Prostate gland (tissue), 2 donors: ENCODE results near the gene PDE6A. TPM values are rescaled to one million over a fixed set of nuclear protein-coding genes. Genes with fewer than 3 reads are reported as not detected.

Experiments used
- DNase-seq: peaks from one replicate; pipeline ENCODE4 v3.0.0-alpha.2; 2019; ENCODE audit warnings: low spot score
- H3K27ac ChIP-seq, 2 donors: fragments of 200-600 bp; sonication (generic); 2 replicates each; pipeline ENCODE4 v1.5.1; 2017 to 2019
- H3K27me3 ChIP-seq: fragments of 200-600 bp; sonication (generic); replicated peaks from 2 replicates; pipeline ENCODE4 v1.5.1; 2019; ENCODE audit not compliant: insufficient read depth
- H3K36me3 ChIP-seq, 2 donors: fragments of 200-600 bp; sonication (generic); 1 replicate in 1 of 2; 2 replicates in 1 of 2; pipeline versions ENCODE4 v1.5.1 to v1.8.1; 2017 to 2019
- H3K4me1 ChIP-seq: fragments of 200-600 bp; sonication (generic); replicated peaks from 2 replicates; pipeline ENCODE4 v1.5.1; 2019
- H3K4me3 ChIP-seq, 2 donors: fragments of 200-600 bp; sonication (generic); 2 replicates each; pipeline ENCODE4 v1.5.1; 2017 to 2019
- H3K9me3 ChIP-seq: fragments of 200-600 bp; sonication (generic); 2 replicates; pipeline ENCODE4 v1.5.1; 2017
- POLR2A ChIP-seq: fragments of 450-650 bp; IDR thresholded peaks from one replicate; pipeline ENCODE4 v1.6.1; 2016; ENCODE audit warnings: antibody characterized with exemption, mild to moderate bottlenecking
- POLR2AphosphoS5 ChIP-seq: sonication (generic); formaldehyde crosslinking; IDR thresholded peaks from one replicate; pipeline ENCODE4 v1.6.1; 2017; ENCODE audit warnings: antibody characterized with exemption
- WGBS: methylation state at CpG from one replicate; pipeline ENCODE4 v1.1.5; 2018; 5-methylcytosine and 5-hydroxymethylcytosine counted together
- intact Hi-C: fragments of 100-400 bp; cut with DNase I; formaldehyde crosslinking; loops from one replicate; pipeline ENCODE4 v1.14.2; 2022
- total RNA-seq, 2 donors: library from RNA; depleted of rRNA; stranded (reverse); fragments of >200 nt; gene quantifications; one replicate each; pipeline ENCODE4 v1.1.0, GENCODE V29; 2016
- TF ChIP-seq, protein P1 (sequence below), 4 experiments: fragments of 200-600 bp in 2 of 4; fragments of 450-650 bp in 2 of 4; sonication (generic) in 2 of 4; IDR thresholded peaks; 1 replicate in 3 of 4; 2 replicates in 1 of 4; pipeline ENCODE4 v1.5.1; 2016 to 2019; ENCODE audit warnings: antibody characterized with exemption in 4 of 4, mild to moderate bottlenecking in 2 of 4, moderate library complexity in 2 of 4

PDE6A gene
- total RNA-seq, 2 donors from 2014 or later = 0.91 TPM; not detected in 1

DNA sequence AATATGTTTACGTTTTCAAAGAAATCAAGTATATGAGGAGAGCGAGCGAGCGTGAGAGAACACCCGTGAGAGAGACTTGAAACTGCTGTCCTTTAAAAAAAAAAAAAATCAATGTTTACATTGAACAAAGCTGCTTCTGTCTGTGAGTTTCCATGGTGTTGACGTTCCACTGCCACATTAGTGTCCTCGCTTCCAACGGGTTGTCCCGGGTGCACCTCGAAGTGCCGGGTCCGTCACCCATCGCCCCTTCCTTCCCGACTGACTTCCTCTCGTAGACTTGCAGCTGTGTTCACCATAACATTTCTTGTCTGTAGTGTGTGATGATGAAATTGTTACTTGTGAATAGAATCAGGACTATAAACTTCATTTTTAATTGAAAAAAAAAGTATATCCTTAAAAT is 97.0 kb downstream of the PDE6A start:
- H3K4me1 ChIP-seq = no peaks in the 10 kb centered on the region
- DNase-seq = no peak
- no peak overlapping the region for H3K27ac ChIP-seq
- H3K27me3 ChIP-seq = no peaks in the 10 kb centered on the region
- H3K9me3 ChIP-seq = no peaks in the 10 kb centered on the region
- no peaks in the 10 kb centered on the region for H3K36me3 ChIP-seq
- WGBS = 64% methylated on average over 15 of the region's 15 CpGs
- TF ChIP-seq, protein P1, sequence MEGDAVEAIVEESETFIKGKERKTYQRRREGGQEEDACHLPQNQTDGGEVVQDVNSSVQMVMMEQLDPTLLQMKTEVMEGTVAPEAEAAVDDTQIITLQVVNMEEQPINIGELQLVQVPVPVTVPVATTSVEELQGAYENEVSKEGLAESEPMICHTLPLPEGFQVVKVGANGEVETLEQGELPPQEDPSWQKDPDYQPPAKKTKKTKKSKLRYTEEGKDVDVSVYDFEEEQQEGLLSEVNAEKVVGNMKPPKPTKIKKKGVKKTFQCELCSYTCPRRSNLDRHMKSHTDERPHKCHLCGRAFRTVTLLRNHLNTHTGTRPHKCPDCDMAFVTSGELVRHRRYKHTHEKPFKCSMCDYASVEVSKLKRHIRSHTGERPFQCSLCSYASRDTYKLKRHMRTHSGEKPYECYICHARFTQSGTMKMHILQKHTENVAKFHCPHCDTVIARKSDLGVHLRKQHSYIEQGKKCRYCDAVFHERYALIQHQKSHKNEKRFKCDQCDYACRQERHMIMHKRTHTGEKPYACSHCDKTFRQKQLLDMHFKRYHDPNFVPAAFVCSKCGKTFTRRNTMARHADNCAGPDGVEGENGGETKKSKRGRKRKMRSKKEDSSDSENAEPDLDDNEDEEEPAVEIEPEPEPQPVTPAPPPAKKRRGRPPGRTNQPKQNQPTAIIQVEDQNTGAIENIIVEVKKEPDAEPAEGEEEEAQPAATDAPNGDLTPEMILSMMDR (IDR thresholded peaks at IDR 0.05) = no peak
- TF ChIP-seq POLR2A (no peak), POLR2AphosphoS5 (no peak)
- intact Hi-C loops = no loop called here
- no peak overlapping the region for H3K4me3 ChIP-seq

DNA sequence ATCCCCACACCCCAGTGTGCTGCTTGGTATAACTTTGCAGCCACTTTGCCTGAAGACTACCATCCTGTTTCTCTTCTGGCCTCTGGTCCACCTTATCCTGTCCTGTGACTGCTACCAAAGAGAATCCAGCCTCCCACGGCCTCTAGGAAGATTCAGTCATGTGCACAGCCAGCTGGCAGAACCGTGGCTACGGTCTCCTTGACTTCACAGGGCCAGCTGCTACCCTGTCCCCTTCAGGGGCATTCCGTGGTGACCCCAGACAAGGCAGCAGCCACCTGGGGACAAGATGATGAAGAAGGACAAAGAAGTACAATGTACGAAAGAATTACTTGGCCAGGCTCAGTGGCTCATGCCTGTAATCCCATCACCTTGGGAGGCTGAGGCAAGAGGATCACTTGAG is 98.6 kb downstream of the PDE6A start:
- no peak for TF ChIP-seq POLR2AphosphoS5
- H3K27me3 ChIP-seq = no peaks in the 10 kb centered on the region
- DNase-seq = no peak
- H3K4me3 ChIP-seq = no peak overlapping the region
- H3K9me3 ChIP-seq = no peaks in the 10 kb centered on the region
- WGBS = 92% methylated on average over 5 of the region's 5 CpGs
- intact Hi-C loops = no loop called here
- no peak overlapping the region for H3K27ac ChIP-seq
- H3K4me1 ChIP-seq = no peaks in the 10 kb centered on the region
- H3K36me3 ChIP-seq = no peaks in the 10 kb centered on the region

DNA sequence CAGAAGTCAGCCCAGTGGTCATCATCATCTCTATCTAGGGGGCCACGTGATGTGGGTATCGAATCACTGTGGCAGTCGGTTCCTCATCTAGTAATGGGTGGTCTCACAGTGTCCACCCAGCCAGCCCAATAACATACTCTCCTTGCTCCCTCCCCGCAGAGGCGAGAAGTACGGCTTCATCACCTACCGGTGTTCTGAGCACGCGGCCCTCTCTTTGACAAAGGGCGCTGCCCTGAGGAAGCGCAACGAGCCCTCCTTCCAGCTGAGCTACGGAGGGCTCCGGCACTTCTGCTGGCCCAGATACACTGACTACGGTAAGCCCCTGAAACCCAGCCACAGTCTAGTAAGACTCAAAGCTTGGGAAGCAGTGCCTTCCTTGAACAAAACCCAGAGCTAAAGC is 99.0 kb downstream of the PDE6A start:
- no peak for DNase-seq
- Histone ChIP-seq H3K4me1 (no peaks in the 10 kb centered on the region), H3K27ac (no peak overlapping the region), H3K4me3 (no peak overlapping the region), H3K9me3 (no peaks in the 10 kb centered on the region), H3K27me3 (no peaks in the 10 kb centered on the region), H3K36me3 (no peaks in the 10 kb centered on the region)
- no peak for TF ChIP-seq POLR2A
- TF ChIP-seq, protein P1 (IDR thresholded peaks at IDR 0.05) = no peak
- no peak for TF ChIP-seq POLR2AphosphoS5
- 98% methylated on average over 15 of the region's 15 CpGs for WGBS
- intact Hi-C loops = no loop called here

DNA sequence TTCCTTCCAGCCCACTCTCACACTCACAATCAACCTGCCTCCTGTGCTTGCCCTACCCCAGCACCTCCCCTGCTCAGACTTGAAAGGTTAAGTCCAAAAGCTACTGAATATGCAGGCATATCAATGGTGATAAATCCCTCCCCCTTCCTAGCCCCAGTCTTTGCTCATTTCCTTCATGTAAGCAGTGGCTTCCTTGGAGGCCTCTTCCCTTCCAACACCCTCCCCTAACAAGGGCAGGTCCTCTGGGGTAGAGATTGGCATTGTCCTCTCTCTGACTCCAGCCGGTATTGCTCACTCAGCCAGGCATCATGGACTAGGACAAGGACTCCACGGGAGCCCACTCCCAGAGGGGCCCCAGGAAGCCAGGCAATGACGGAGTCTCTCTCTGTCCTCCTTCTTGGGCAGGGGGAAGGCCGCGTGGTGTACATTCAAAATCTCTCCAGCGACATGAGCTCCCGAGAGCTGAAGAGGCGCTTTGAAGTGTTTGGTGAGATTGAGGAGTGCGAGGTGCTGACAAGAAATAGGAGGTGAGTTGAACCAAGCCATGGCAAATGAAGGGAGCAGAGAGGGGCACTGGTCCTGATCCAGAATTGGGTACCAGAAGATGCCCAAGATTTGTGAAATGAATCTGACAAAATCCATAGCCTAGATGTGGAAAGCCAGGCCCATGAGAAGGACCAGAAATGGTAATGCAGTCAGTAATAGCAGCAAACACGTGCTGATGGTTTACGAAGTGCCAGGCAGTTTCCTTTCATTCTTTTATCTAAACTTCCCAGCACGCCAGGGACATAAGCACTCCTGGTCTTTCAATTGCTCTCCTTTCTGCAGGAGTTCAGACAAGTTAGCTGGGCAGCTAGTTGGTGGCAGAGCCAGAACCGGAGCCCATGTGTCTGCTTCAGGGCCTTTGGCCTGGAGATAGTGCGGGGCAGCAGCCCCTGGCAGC is 102.5 kb downstream of the PDE6A start:
- intact Hi-C loops = no loop called here
- H3K27ac ChIP-seq = no peak overlapping the region

DNA sequence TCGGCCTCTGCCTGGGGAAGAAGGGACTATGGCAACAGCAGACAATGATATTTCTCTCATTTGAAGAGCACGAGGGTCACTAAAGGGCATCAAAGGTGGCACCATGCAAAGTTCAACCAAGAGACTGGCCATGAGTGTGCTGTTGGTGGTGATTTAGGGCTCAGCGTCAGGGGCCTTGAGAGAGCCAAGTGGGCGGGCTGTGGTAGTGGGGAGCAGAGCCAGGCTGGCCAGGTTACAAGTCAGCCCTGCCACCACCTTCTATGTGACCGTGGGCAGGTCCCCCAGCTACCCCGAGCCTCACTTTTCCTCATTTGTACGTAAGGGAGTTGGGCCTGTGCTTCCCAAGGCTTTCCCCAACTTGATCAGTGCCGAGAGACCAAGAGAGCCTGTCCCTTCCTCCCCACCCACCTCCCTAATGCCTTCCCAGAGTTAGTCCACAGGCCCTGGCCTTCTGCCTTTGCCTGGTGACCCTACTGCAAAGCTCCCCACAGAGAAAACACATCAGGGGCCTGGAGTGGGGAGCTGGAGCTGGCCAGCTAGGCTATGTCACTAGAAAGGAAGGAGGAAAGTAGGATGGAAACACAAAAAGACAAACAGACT is 104.3 kb downstream of the PDE6A start:
- TF ChIP-seq POLR2A = no peak
- no peak for TF ChIP-seq POLR2AphosphoS5
- TF ChIP-seq, protein P1 (IDR thresholded peaks at IDR 0.05) = no peak
- no peak for DNase-seq
- H3K9me3 ChIP-seq = no peaks in the 10 kb centered on the region
- no peaks in the 10 kb centered on the region for H3K4me1 ChIP-seq
- H3K4me3 ChIP-seq = no peak overlapping the region
- H3K27ac ChIP-seq = no peak overlapping the region
- no peaks in the 10 kb centered on the region for H3K36me3 ChIP-seq
- no peaks in the 10 kb centered on the region for H3K27me3 ChIP-seq
- intact Hi-C loops = no loop called here
- WGBS = 78% methylated on average over 8 of the region's 8 CpGs

More for the DNA sequence above, 102.5 kb downstream of the PDE6A start:
- 87% methylated on average over 14 of the region's 14 CpGs for WGBS
- no peak overlapping the region for H3K4me3 ChIP-seq
- no peaks in the 10 kb centered on the region for H3K4me1 ChIP-seq
- no peak for TF ChIP-seq POLR2AphosphoS5
- TF ChIP-seq, protein P1 (IDR thresholded peaks at IDR 0.05) = no peak
- H3K9me3 ChIP-seq = no peaks in the 10 kb centered on the region
- no peaks in the 10 kb centered on the region for H3K27me3 ChIP-seq
- H3K36me3 ChIP-seq = no peaks in the 10 kb centered on the region
- DNase-seq = no peak
